Measurements from ENCODE around the gene PHYKPL.
"Not testable (repeated sequence)": the region's sequence is repeated elsewhere in the genome, so short reads cannot be mapped to it uniquely, and the experiment has no call there.

The PHYKPL gene

DNA sequence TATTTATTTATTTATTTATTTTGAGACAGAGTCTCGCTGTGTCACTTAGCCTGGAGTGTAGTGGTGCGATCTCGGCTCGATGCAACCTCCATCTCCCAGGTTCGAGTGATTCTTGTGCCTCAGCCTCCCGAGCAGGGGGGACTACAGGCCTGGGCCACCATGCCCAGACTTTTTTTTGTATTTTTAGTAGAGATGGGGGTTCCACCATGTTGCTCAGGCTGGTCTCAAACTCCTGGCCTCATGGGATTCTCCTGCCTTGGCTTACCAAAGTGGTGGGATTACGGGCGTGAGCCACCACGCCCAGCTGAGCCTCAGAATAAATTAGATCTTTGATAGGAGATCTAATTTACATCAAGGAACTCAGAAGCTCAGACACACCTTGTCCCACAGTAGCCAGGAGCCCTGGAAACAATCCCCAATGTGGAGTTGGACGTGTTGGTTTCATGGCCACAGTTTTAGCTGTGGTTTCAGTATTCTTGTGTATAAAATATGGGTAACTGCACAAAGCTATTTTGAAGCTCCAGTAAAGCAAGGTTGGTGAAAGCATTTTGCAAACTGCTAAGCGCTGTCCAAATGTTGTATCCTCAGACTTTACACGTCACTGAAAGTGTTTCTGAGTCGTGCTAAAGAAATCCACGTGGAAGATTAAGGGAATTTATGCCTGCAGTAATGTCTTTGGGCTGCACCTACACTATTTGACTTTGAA lies 31.2 kb downstream of the PHYKPL start:
- peaks cover 20% of the 10 kb centered on the region for H3K79me2 ChIP-seq (ENCODE audit: insufficient read depth, low read length)
- no peaks in the 10 kb centered on the region for H3F3A ChIP-seq (ENCODE audit: insufficient read depth, low read length)
- H3K9me3 ChIP-seq (ENCODE audit: low read length): no peaks in the 10 kb centered on the region
- peaks cover 12% of the 10 kb centered on the region for H3K36me3 ChIP-seq (ENCODE audit: insufficient read depth, low read length)
- H3K4me3 ChIP-seq (ENCODE audit: low read depth, low read length, poor library complexity, severe bottlenecking): no peak overlapping the region
- H3K9me2 ChIP-seq (ENCODE audit: low read depth, low read length): no peaks in the 10 kb centered on the region
- H4K20me1 ChIP-seq (ENCODE audit: insufficient read depth, low read length): 0 out of 2 replicates have a peak, but pooled peaks cover 3% of the 10 kb centered on the region
- no peak overlapping the region for H3K27ac ChIP-seq (ENCODE audit: low read depth, low read length, poor library complexity, severe bottlenecking)
- no peak overlapping the region for H2AFZ ChIP-seq (ENCODE audit: low read length)
- H3K4me1 ChIP-seq (ENCODE audit: insufficient read depth, low read length, severe bottlenecking): peaks cover 8% of the 10 kb centered on the region
- TF ChIP-seq CTCF (IDR thresholded peaks at IDR 0.05; ENCODE audit: low read length): no peak
- TF ChIP-seq EZH2 (IDR thresholded peaks at IDR 0.05; ENCODE audit: borderline replicate concordance, low read length): no peak
- no peak overlapping the region for H3K4me2 ChIP-seq (ENCODE audit: low read length)
- no peak overlapping the region for H3K9ac ChIP-seq (ENCODE audit: low read length)
- H3K27me3 ChIP-seq (ENCODE audit: insufficient read depth, low read length): no peaks in the 10 kb centered on the region

GRCh38 chr5:178199581-178200434 lies 32.8 kb downstream of the PHYKPL start:
- Histone ChIP-seq H3K36me3 (ENCODE audit: insufficient read depth, low read length) (no peaks in the 10 kb centered on the region), H3K4me2 (ENCODE audit: low read length) (no peak overlapping the region), H3K4me3 (ENCODE audit: low read depth, low read length, poor library complexity, severe bottlenecking) (no peak overlapping the region), H3K9ac (ENCODE audit: low read length) (no peak overlapping the region), H3K9me2 (ENCODE audit: low read depth, low read length) (no peaks in the 10 kb centered on the region), H3K4me1 (ENCODE audit: insufficient read depth, low read length, severe bottlenecking) (no peaks in the 10 kb centered on the region), H3K9me3 (ENCODE audit: low read length) (no peaks in the 10 kb centered on the region), H3K27me3 (ENCODE audit: insufficient read depth, low read length) (no peaks in the 10 kb centered on the region), H4K20me1 (ENCODE audit: insufficient read depth, low read length) (no peaks in the 10 kb centered on the region), H2AFZ (ENCODE audit: low read length) (no peak overlapping the region), H3K79me2 (ENCODE audit: insufficient read depth, low read length) (peaks cover 4% of the 10 kb centered on the region; the same call in 1 of the 2 replicates), H3F3A (ENCODE audit: insufficient read depth, low read length) (no peaks in the 10 kb centered on the region), H3K27ac (ENCODE audit: low read depth, low read length, poor library complexity, severe bottlenecking) (no peak overlapping the region)
- TF ChIP-seq CTCF (IDR thresholded peaks at IDR 0.05; ENCODE audit: low read length) (no peak), EZH2 (IDR thresholded peaks at IDR 0.05; ENCODE audit: borderline replicate concordance, low read length) (no peak)

DNA sequence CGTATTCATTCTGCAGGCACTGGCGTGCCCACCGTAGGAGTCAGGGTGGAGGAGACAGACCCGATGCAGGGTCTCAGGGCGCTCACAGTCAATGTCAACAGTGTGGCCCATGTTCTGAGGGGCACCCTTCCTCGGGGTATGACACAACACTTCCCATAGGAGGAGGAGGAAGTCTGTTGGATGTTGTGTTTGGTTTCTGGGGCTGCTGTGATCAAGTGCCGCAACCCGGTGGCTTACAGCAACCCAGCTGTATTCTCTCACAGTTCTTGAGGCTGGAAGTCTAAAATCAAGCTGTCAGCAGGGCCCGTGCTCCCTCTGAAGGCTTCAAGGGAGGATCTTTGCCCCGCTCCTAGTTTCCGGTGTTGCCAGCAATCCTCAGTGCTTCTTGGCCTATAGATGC lies 33.9 kb downstream of the PHYKPL start:
- Histone ChIP-seq H3K4me1 (ENCODE audit: insufficient read depth, low read length, severe bottlenecking) (no peaks in the 10 kb centered on the region), H3K9me3 (ENCODE audit: low read length) (no peaks in the 10 kb centered on the region), H3K27ac (ENCODE audit: low read depth, low read length, poor library complexity, severe bottlenecking) (no peak overlapping the region), H3K27me3 (ENCODE audit: insufficient read depth, low read length) (no peaks in the 10 kb centered on the region), H3K4me3 (ENCODE audit: low read depth, low read length, poor library complexity, severe bottlenecking) (no peak overlapping the region), H3K4me2 (ENCODE audit: low read length) (no peak overlapping the region), H3K9ac (ENCODE audit: low read length) (no peak overlapping the region), H3K36me3 (ENCODE audit: insufficient read depth, low read length) (no peaks in the 10 kb centered on the region), H2AFZ (ENCODE audit: low read length) (no peak overlapping the region), H3K9me2 (ENCODE audit: low read depth, low read length) (no peaks in the 10 kb centered on the region), H4K20me1 (ENCODE audit: insufficient read depth, low read length) (no peaks in the 10 kb centered on the region), H3K79me2 (ENCODE audit: insufficient read depth, low read length) (no peaks in the 10 kb centered on the region), H3F3A (ENCODE audit: insufficient read depth, low read length) (no peaks in the 10 kb centered on the region)
- TF ChIP-seq CTCF (IDR thresholded peaks at IDR 0.05; ENCODE audit: low read length): no peak
- no peak for TF ChIP-seq EZH2 (IDR thresholded peaks at IDR 0.05; ENCODE audit: borderline replicate concordance, low read length)

DNA sequence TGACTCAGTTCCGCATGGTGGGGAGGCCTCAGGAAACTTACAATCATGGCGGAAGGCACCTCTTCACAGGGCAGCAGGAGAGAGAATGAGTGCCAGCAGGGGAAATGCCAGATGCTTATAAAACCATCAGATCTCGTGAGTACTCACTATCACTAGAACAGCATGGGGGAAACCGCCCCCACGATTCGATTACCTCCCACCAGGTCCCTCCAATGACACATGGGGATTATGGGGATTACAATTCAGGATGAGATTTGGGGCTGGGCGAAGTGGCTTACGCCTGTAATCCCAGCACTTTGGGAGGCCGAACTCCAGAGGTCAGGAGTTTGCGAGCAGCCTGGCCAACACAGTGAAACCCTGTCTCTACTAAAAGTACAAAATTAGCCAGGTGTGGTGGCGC lies 34.5 kb downstream of the PHYKPL start:
- H4K20me1 ChIP-seq (ENCODE audit: insufficient read depth, low read length); H3K36me3 ChIP-seq (ENCODE audit: insufficient read depth, low read length); H3K9ac ChIP-seq (ENCODE audit: low read length); H3F3A ChIP-seq (ENCODE audit: insufficient read depth, low read length); H3K9me3 ChIP-seq (ENCODE audit: low read length); H2AFZ ChIP-seq (ENCODE audit: low read length); H3K9me2 ChIP-seq (ENCODE audit: low read depth, low read length); H3K27ac ChIP-seq (ENCODE audit: low read depth, low read length, poor library complexity, severe bottlenecking); H3K4me2 ChIP-seq (ENCODE audit: low read length); H3K4me1 ChIP-seq (ENCODE audit: insufficient read depth, low read length, severe bottlenecking); H3K79me2 ChIP-seq (ENCODE audit: insufficient read depth, low read length); H3K4me3 ChIP-seq (ENCODE audit: low read depth, low read length, poor library complexity, severe bottlenecking); H3K27me3 ChIP-seq (ENCODE audit: insufficient read depth, low read length): not testable (repeated sequence)
